ENCODE measurements around the gene PHF19. TPM values are rescaled to one million over a fixed set of nuclear protein-coding genes. Genes with fewer than 3 reads are reported as not detected.

Gene PHF19
- total RNA-seq, 4 donors from 2014 or later = 7.2 to 76.7 (median 20.6) TPM

- no peaks in the 10 kb centered on the region for H3K9me3 ChIP-seq
- H3K4me3 ChIP-seq = no peak overlapping the region
- TF ChIP-seq CTCF (IDR thresholded peaks at IDR 0.05) = no peak
- no peak for TF ChIP-seq POLR2A (IDR thresholded peaks at IDR 0.05)
- H3K36me3 ChIP-seq = peaks cover 0 to 5% (median 0%) of the 10 kb centered on the region in 3 donors
- H3K27me3 ChIP-seq = no peaks in the 10 kb centered on the region
- H3K27ac ChIP-seq = no peak overlapping the region
- DNase-seq = no peak
- H3K4me1 ChIP-seq = peaks cover 0 to 17% (median 6%) of the 10 kb centered on the region in 4 donors
Observed at GRCh38 chr9:120899490-120900068, 22.6 kb upstream of the PHF19 start.

GRCh38 chr9:120898396-120898795 lies 21.4 kb upstream of the PHF19 start:
- no peak for DNase-seq
- no peak for TF ChIP-seq POLR2A (IDR thresholded peaks at IDR 0.05)
- TF ChIP-seq CTCF (IDR thresholded peaks at IDR 0.05) = no peak
- H3K36me3 ChIP-seq = no peaks in the 10 kb centered on the region

GRCh38 chr9:120895951-120896350 lies 19.0 kb upstream of the PHF19 start:
- Histone ChIP-seq H3K27me3 (no peaks in the 10 kb centered on the region), H3K4me3 (no peak overlapping the region), H3K36me3 (no peaks in the 10 kb centered on the region), H3K9me3 (no peaks in the 10 kb centered on the region), H3K27ac (no peak overlapping the region), H3K4me1 (peaks cover 2 to 34% (median 24%) of the 10 kb centered on the region in 4 donors)
- TF ChIP-seq CTCF (IDR thresholded peaks at IDR 0.05) (no peak), POLR2A (IDR thresholded peaks at IDR 0.05) (no peak)
- no peak for DNase-seq

More at GRCh38 chr9:120898396-120898795, 21.4 kb upstream of the PHF19 start:
- H3K27ac ChIP-seq = no peak overlapping the region
- no peaks in the 10 kb centered on the region for H3K9me3 ChIP-seq
- peaks cover 0 to 15% (median 8%) of the 10 kb centered on the region in 4 donors for H3K4me1 ChIP-seq
- H3K4me3 ChIP-seq = no peak overlapping the region
- no peaks in the 10 kb centered on the region for H3K27me3 ChIP-seq

GRCh38 chr9:120894321-120895148 lies 17.5 kb upstream of the PHF19 start:
- TF ChIP-seq CTCF (IDR thresholded peaks at IDR 0.05) = no peak
- no peak for TF ChIP-seq POLR2A (IDR thresholded peaks at IDR 0.05)
- Histone ChIP-seq H3K27ac (peak overlapping the region; percentile 18 to 76 (median 52)), H3K27me3 (no peaks in the 10 kb centered on the region), H3K4me1 (peaks cover 9 to 40% (median 28%) of the 10 kb centered on the region in 4 donors), H3K9me3 (no peaks in the 10 kb centered on the region), H3K4me3 (peak overlapping the region in 1 of 4 donors; percentile 16), H3K36me3 (no peaks in the 10 kb centered on the region)
- no peak for DNase-seq

GRCh38 chr9:120893611-120894307 lies 16.8 kb upstream of the PHF19 start:
- Histone ChIP-seq H3K27ac (peak overlapping the region; percentile 71 to 84 (median 74)), H3K9me3 (no peaks in the 10 kb centered on the region), H3K4me1 (peaks cover 9 to 40% (median 28%) of the 10 kb centered on the region in 4 donors), H3K36me3 (no peaks in the 10 kb centered on the region), H3K27me3 (no peaks in the 10 kb centered on the region), H3K4me3 (no peak overlapping the region)
- DNase-seq = no peak
- TF ChIP-seq POLR2A (IDR thresholded peaks at IDR 0.05) (no peak), CTCF (IDR thresholded peaks at IDR 0.05) (no peak)

All from Peyer's patch (tissue), 4 donors.